Neural progenitor cell (in vitro differentiated cells): ENCODE results near the gene ARL6IP5. TPM values are rescaled to one million over a fixed set of nuclear protein-coding genes. Genes with fewer than 3 reads are reported as not detected.

Experiments
- DNase-seq: peaks from one replicate; pipeline ENCODE4 v3.0.0-alpha.2; 2016; ENCODE audit warnings: low spot score
- H2AFZ ChIP-seq: fragments of 200-600 bp; sonication (generic); replicated peaks from 2 replicates; pipeline ENCODE4 v1.6.1; 2016; ENCODE audit warnings: antibody characterized with exemption
- H3F3A ChIP-seq: fragments of 200-600 bp; sonication (generic); 2 replicates; pipeline ENCODE4 v1.6.1; 2016; ENCODE audit warnings: antibody characterized with exemption, low read depth
- H3K27ac ChIP-seq: fragments of 200-600 bp; sonication (generic); 2 replicates; pipeline ENCODE4 v1.5.1; 2016; ENCODE audit warnings: mild to moderate bottlenecking
- H3K27me3 ChIP-seq: fragments of 200-600 bp; sonication (generic); 2 replicates; pipeline ENCODE4 v1.6.1; 2016; ENCODE audit warnings: mild to moderate bottlenecking, moderate library complexity
- H3K36me3 ChIP-seq: fragments of 200-600 bp; sonication (generic); 2 replicates; pipeline ENCODE4 v1.5.1; 2016
- H3K4me1 ChIP-seq: fragments of 200-600 bp; sonication (generic); 2 replicates; pipeline ENCODE4 v1.6.1; 2016; ENCODE audit warnings: mixed run types
- H3K4me2 ChIP-seq: fragments of 200-600 bp; sonication (generic); 2 replicates; pipeline ENCODE4 v1.6.1; 2016
- H3K4me3 ChIP-seq: fragments of 200-600 bp; sonication (generic); 2 replicates; pipeline ENCODE4 v1.5.1; 2016
- H3K79me2 ChIP-seq: fragments of 200-600 bp; sonication (generic); 2 replicates; pipeline ENCODE4 v1.6.1; 2016; ENCODE audit warnings: low read depth
- H3K9ac ChIP-seq: fragments of 200-600 bp; sonication (generic); 2 replicates; pipeline ENCODE4 v1.6.1; 2016
- H3K9me3 ChIP-seq: fragments of 200-600 bp; sonication (generic); 2 replicates; pipeline ENCODE4 v1.5.1; 2016; ENCODE audit warnings: low read depth
- H4K20me1 ChIP-seq: fragments of 200-600 bp; sonication (generic); 2 replicates; pipeline ENCODE4 v1.6.1; 2016; ENCODE audit warnings: low read depth
- H3K27ac Mint-ChIP-seq: 3 replicates; pipeline ENCODE4 v1.8.0; 2021; ENCODE audit warnings: mixed read lengths
- H3K27me3 Mint-ChIP-seq: 2 replicates; pipeline ENCODE4 v1.8.0; 2022; ENCODE audit warnings: low read depth, mild to moderate bottlenecking, inconsistent platforms, moderate library complexity, mixed read lengths; ENCODE audit not compliant: insufficient read depth
- H3K36me3 Mint-ChIP-seq: 3 replicates; pipeline ENCODE4 v1.8.0; 2021; ENCODE audit warnings: mixed read lengths
- H3K4me1 Mint-ChIP-seq: 3 replicates; pipeline ENCODE4 v1.8.0; 2021; ENCODE audit warnings: mixed read lengths
- H3K4me3 Mint-ChIP-seq: 3 replicates; pipeline ENCODE4 v1.8.0; 2021; ENCODE audit warnings: mild to moderate bottlenecking, moderate library complexity, mixed read lengths
- H3K9me3 Mint-ChIP-seq: 3 replicates; pipeline ENCODE4 v1.8.0; 2020; ENCODE audit warnings: mixed read lengths
- CTCF ChIP-seq: fragments of 200-600 bp; sonication (generic); IDR thresholded peaks from 2 replicates; pipeline ENCODE4 v1.5.1; 2017; ENCODE audit warnings: antibody characterized with exemption, mild to moderate bottlenecking
- EZH2 ChIP-seq: fragments of 200-600 bp; sonication (generic); IDR thresholded peaks from 2 replicates; pipeline ENCODE4 v1.6.1; 2017; ENCODE audit warnings: antibody characterized with exemption, mild to moderate bottlenecking, moderate library complexity
- EZH2phosphoT487 ChIP-seq: fragments of 200-600 bp; sonication (generic); IDR thresholded peaks from 2 replicates; pipeline ENCODE4 v1.6.1; 2017; ENCODE audit warnings: antibody characterized with exemption
- total RNA-seq: library from RNA; depleted of rRNA; stranded (reverse); fragments of >200 nt; gene quantifications from 2 replicates; pipeline ENCODE4 v1.2.3, GENCODE V29; 2015; ENCODE audit warnings: low replicate concordance

Gene ARL6IP5
- total RNA-seq, 1 donor from 2014 or later: 72.4 TPM

GRCh38 chr3:69079269-69080159 lies 5.2 kb upstream of the ARL6IP5 start:
- Histone ChIP-seq H4K20me1 (peaks cover 6% of the 10 kb centered on the region), H3K27me3 (no peaks in the 10 kb centered on the region), H3K9ac (peak overlapping the region; percentile 93), H3K9me3 (no peaks in the 10 kb centered on the region), H3K79me2 (peaks cover 56% of the 10 kb centered on the region), H3K4me2 (peak overlapping the region; percentile 95), H3K27ac (peak overlapping the region; percentile 66), H3F3A (no peaks in the 10 kb centered on the region), H3K4me1 (peaks cover 10% of the 10 kb centered on the region), H3K36me3 (peaks cover 4% of the 10 kb centered on the region), H3K4me3 (peak overlapping the region; percentile 90), H2AFZ (peak overlapping the region; percentile 69)
- peaks cover 55% of the 10 kb centered on the region for H3K4me1 Mint-ChIP-seq
- peak overlapping the region; percentile 57 for H3K27ac Mint-ChIP-seq
- H3K9me3 Mint-ChIP-seq: no peaks in the 10 kb centered on the region
- H3K27me3 Mint-ChIP-seq: peaks cover 4% of the 10 kb centered on the region
- peak; percentile 62 for DNase-seq
- peak overlapping the region; percentile 87 for H3K4me3 Mint-ChIP-seq
- no peak for TF ChIP-seq EZH2phosphoT487
- no peak for TF ChIP-seq EZH2
- no peak for TF ChIP-seq CTCF
- H3K36me3 Mint-ChIP-seq: peaks cover 5% of the 10 kb centered on the region

- TF ChIP-seq EZH2phosphoT487 (no peak), CTCF (no peak), EZH2 (no peak)
- Mint-ChIP-seq H3K36me3 (peaks cover 5% of the 10 kb centered on the region), H3K27me3 (peaks cover 4% of the 10 kb centered on the region), H3K9me3 (no peaks in the 10 kb centered on the region), H3K4me1 (peaks cover 58% of the 10 kb centered on the region), H3K4me3 (peak within 1 kb of the TSS; percentile 87), H3K27ac (peak within 1 kb of the TSS; percentile 57)
- peaks cover 10% of the 10 kb centered on the region for H3K4me1 ChIP-seq
- H3K27me3 ChIP-seq: no peaks in the 10 kb centered on the region
- H3K36me3 ChIP-seq: no peaks in the 10 kb centered on the region
- peaks cover 52% of the 10 kb centered on the region for H3K79me2 ChIP-seq
- H3K9ac ChIP-seq: peak within 1 kb of the TSS; percentile 93
- H2AFZ ChIP-seq: peak within 1 kb of the TSS; percentile 69
- peak; percentile 95 for DNase-seq
- no peaks in the 10 kb centered on the region for H3K9me3 ChIP-seq
- H3K4me2 ChIP-seq: peak within 1 kb of the TSS; percentile 95
- H3F3A ChIP-seq: no peaks in the 10 kb centered on the region
- H3K27ac ChIP-seq: peak within 1 kb of the TSS; percentile 66
- peaks cover 6% of the 10 kb centered on the region for H4K20me1 ChIP-seq
- peak within 1 kb of the TSS; percentile 90 for H3K4me3 ChIP-seq
Observed at GRCh38 chr3:69080233-69080920, 4.4 kb upstream of the ARL6IP5 start, which contains the start of gene UBA3. TSS of gene UBA3 (minus strand) at chr3:69080365. CDS start at chr3:69080353, 12 bp downstream.

GRCh38 chr3:69081583-69082262 lies 3.0 kb upstream of the ARL6IP5 start:
- peaks cover 4% of the 10 kb centered on the region for H3K36me3 Mint-ChIP-seq
- H3K9ac ChIP-seq: no peak overlapping the region
- peak overlapping the region; percentile 64 for H3K27ac Mint-ChIP-seq

More at GRCh38 chr3:69081583-69082262, 3.0 kb upstream of the ARL6IP5 start:
- peaks cover 6% of the 10 kb centered on the region for H3F3A ChIP-seq
- Mint-ChIP-seq H3K4me1 (peaks cover 67% of the 10 kb centered on the region), H3K9me3 (no peaks in the 10 kb centered on the region), H3K27me3 (peaks cover 4% of the 10 kb centered on the region), H3K4me3 (peak overlapping the region; percentile 63)
- H2AFZ ChIP-seq: no peak overlapping the region
- TF ChIP-seq CTCF: no peak
- no peaks in the 10 kb centered on the region for H3K27me3 ChIP-seq
- no peak overlapping the region for H3K4me2 ChIP-seq
- peaks cover 6% of the 10 kb centered on the region for H4K20me1 ChIP-seq
- no peaks in the 10 kb centered on the region for H3K9me3 ChIP-seq
- H3K36me3 ChIP-seq: no peaks in the 10 kb centered on the region
- peaks cover 18% of the 10 kb centered on the region for H3K4me1 ChIP-seq
- no peak overlapping the region for H3K4me3 ChIP-seq
- DNase-seq: no peak
- peaks cover 45% of the 10 kb centered on the region for H3K79me2 ChIP-seq
- H3K27ac ChIP-seq: no peak overlapping the region
